HG03469 (cell line): Measurements from ENCODE around the gene ABCA3.

Source experiments
- ATAC-seq: cut with Tn5 transposase; IDR thresholded peaks from one replicate; pipeline ENCODE4 v1.9.1; 2021; ENCODE audit warnings: mild to moderate bottlenecking, moderate library complexity, moderate number of reproducible peaks; ENCODE audit not compliant: unreplicated experiment

Gene ABCA3

GRCh38 chr16:2358811-2359210, 18.3 kb upstream of the ABCA3 start:
- ATAC-seq: no peak

GRCh38 chr16:2357331-2357730, 16.8 kb upstream of the ABCA3 start:
- ATAC-seq: no peak

GRCh38 chr16:2350500-2350899, 10.0 kb upstream of the ABCA3 start:
- no peak for ATAC-seq

GRCh38 chr16:2343211-2343610, 2.7 kb upstream of the ABCA3 start:
- no peak for ATAC-seq

GRCh38 chr16:2341456-2342447, 1.2 kb upstream of the ABCA3 start:
- no peak for ATAC-seq

- ATAC-seq: peak; percentile 11
Measured at GRCh38 chr16:2339521-2340484, 725 bp downstream of the ABCA3 start.

- no peak for ATAC-seq
Measured at GRCh38 chr16:2337431-2338296, 2.9 kb downstream of the ABCA3 start.

GRCh38 chr16:2335286-2335895, 5.1 kb downstream of the ABCA3 start:
- no peak for ATAC-seq

GRCh38 chr16:2333772-2334379, 6.7 kb downstream of the ABCA3 start:
- no peak for ATAC-seq

GRCh38 chr16:2333231-2333630, 7.3 kb downstream of the ABCA3 start:
- ATAC-seq: no peak

- no peak for ATAC-seq
Measured at GRCh38 chr16:2331931-2332267, 8.6 kb downstream of the ABCA3 start.

- no peak for ATAC-seq
Measured at GRCh38 chr16:2331199-2331930, 9.2 kb downstream of the ABCA3 start.

- no peak for ATAC-seq
Measured at GRCh38 chr16:2329532-2329931, 11.0 kb downstream of the ABCA3 start.

GRCh38 chr16:2328428-2328827, 12.1 kb downstream of the ABCA3 start:
- no peak for ATAC-seq

GRCh38 chr16:2326191-2326590, 14.3 kb downstream of the ABCA3 start:
- no peak for ATAC-seq

- no peak for ATAC-seq
Measured at GRCh38 chr16:2325791-2326190, 14.7 kb downstream of the ABCA3 start.

- no peak for ATAC-seq
Measured at GRCh38 chr16:2325181-2325580, 15.3 kb downstream of the ABCA3 start.

- no peak for ATAC-seq
Measured at GRCh38 chr16:2324296-2324859, 16.1 kb downstream of the ABCA3 start.

GRCh38 chr16:2323701-2324100, 16.8 kb downstream of the ABCA3 start:
- no peak for ATAC-seq
